IMR-90 (cell line): ENCODE results near the gene MZT2A. TPM values are rescaled to one million over a fixed set of nuclear protein-coding genes. Genes with fewer than 3 reads are reported as not detected.
"Not testable (repeated sequence)": the region's sequence is repeated elsewhere in the genome, so short reads cannot be mapped to it uniquely, and the experiment has no call there.

Experiments used
- ATAC-seq: fragments of 200-7000 bp; cut with Tn5 transposase; 2 replicates; pipeline ENCODE4 v1.9.1; 2020; ENCODE audit warnings: low read depth, mild to moderate bottlenecking, moderate library complexity
- BruUV-seq: library from RNA; stranded (reverse); fragments of 400-500 nt; replicated peaks from 2 replicates; lab custom pipeline; 2021; lab: Mats Ljungman, UMichigan
- CTCF ChIA-PET: fragments of 300-600 bp; formaldehyde crosslinking; extraction: SDS; loops from one replicate; lab custom pipeline; 2021; ENCODE audit warnings: antibody characterized with exemption; lab: Yijun Ruan, JAX
- POLR2A ChIA-PET: fragments of 300-600 bp; sonication (Branson Sonifier 250); formaldehyde crosslinking; loops from one replicate; lab custom pipeline; 2022; ENCODE audit warnings: antibody characterized with exemption; ENCODE audit not compliant: unreplicated experiment; lab: Charles Lee
- DNase-seq: peaks from one replicate; pipeline ENCODE4 v3.0.0; 2013
- H2AFZ ChIP-seq: replicated peaks from 2 replicates; pipeline ENCODE3; 2013; ENCODE audit warnings: low read length, mild to moderate bottlenecking; ENCODE audit not compliant: poor library complexity
- H2AK5ac ChIP-seq: 2 replicates; pipeline ENCODE4 v1.6.1; 2013; ENCODE audit warnings: low read depth, low read length, inconsistent platforms
- H2AK9ac ChIP-seq: replicated peaks from 2 replicates; pipeline ENCODE3; 2013; ENCODE audit warnings: mild to moderate bottlenecking, low read depth, low read length, moderate library complexity; ENCODE audit not compliant: poor library complexity
- H2BK120ac ChIP-seq: 2 replicates; pipeline ENCODE4 v1.6.1; 2013; ENCODE audit warnings: low read depth, low read length, inconsistent platforms
- H2BK15ac ChIP-seq: 3 replicates; pipeline ENCODE4 v1.6.1; 2013; ENCODE audit warnings: low read depth, low read length, inconsistent platforms
- H2BK20ac ChIP-seq: 2 replicates; pipeline ENCODE4 v1.6.1; 2013; ENCODE audit warnings: low read depth, mild to moderate bottlenecking, inconsistent platforms, low read length, moderate library complexity
- H2BK5ac ChIP-seq: 2 replicates; pipeline ENCODE4 v1.6.1; 2013; ENCODE audit warnings: mild to moderate bottlenecking, low read depth, low read length, inconsistent platforms; ENCODE audit not compliant: poor library complexity, severe bottlenecking
- H3K14ac ChIP-seq: replicated peaks from 2 replicates; pipeline ENCODE4 v1.6.1; 2013; ENCODE audit warnings: low read depth, low read length, inconsistent platforms
- H3K18ac ChIP-seq: 2 replicates; pipeline ENCODE4 v1.6.1; 2013; ENCODE audit warnings: low read depth, low read length, control low read depth
- H3K23ac ChIP-seq: 2 replicates; pipeline ENCODE4 v1.6.1; 2013; ENCODE audit warnings: low read depth, low read length, inconsistent platforms
- H3K27ac ChIP-seq: 2 replicates; pipeline ENCODE4 v1.5.1; 2013; ENCODE audit warnings: mild to moderate bottlenecking, control low read depth, low read length; ENCODE audit not compliant: insufficient read depth
- H3K27me3 ChIP-seq: 2 replicates; pipeline ENCODE4 v1.6.1; 2013; ENCODE audit warnings: low read length; ENCODE audit not compliant: control insufficient read depth, insufficient read depth
- H3K36me3 ChIP-seq: 2 replicates; pipeline ENCODE4 v1.6.1; 2013; ENCODE audit warnings: low read length, mixed read lengths; ENCODE audit not compliant: control insufficient read depth, insufficient read depth
- H3K4ac ChIP-seq: 2 replicates; pipeline ENCODE4 v1.6.1; 2013; ENCODE audit warnings: low read depth, low read length, inconsistent platforms
- H3K4me1 ChIP-seq: 2 replicates; pipeline ENCODE4 v1.6.1; 2013; ENCODE audit warnings: low read length, mixed read lengths; ENCODE audit not compliant: control insufficient read depth, insufficient read depth
- H3K4me2 ChIP-seq: 2 replicates; pipeline ENCODE4 v1.6.1; 2013; ENCODE audit warnings: low read depth, mild to moderate bottlenecking, control low read depth, low read length, moderate library complexity
- H3K4me3 ChIP-seq: 2 replicates; pipeline ENCODE4 v1.5.1; 2013; ENCODE audit warnings: low read depth, mild to moderate bottlenecking, control low read depth, low read length, moderate library complexity; ENCODE audit not compliant: insufficient read depth
- H3K56ac ChIP-seq: 2 replicates; pipeline ENCODE4 v1.6.1; 2013; ENCODE audit warnings: low read length, inconsistent platforms; ENCODE audit not compliant: insufficient read depth; ENCODE audit errors: extremely low read depth
- H3K79me1 ChIP-seq, 2 experiments: 2 replicates each; pipeline ENCODE4 v1.6.1; 2013; ENCODE audit warnings: low read length in 2 of 2, inconsistent platforms in 1 of 2, low read depth in 1 of 2
- H3K9ac ChIP-seq: 2 replicates; pipeline ENCODE4 v1.6.1; 2013; ENCODE audit warnings: low read depth, low read length, control low read depth
- H3K9me1 ChIP-seq: 2 replicates; pipeline ENCODE4 v1.6.1; 2013; ENCODE audit warnings: low read length, inconsistent platforms; ENCODE audit not compliant: insufficient read depth
- H3K9me3 ChIP-seq: 2 replicates; pipeline ENCODE4 v1.6.1; 2013; ENCODE audit warnings: low read length; ENCODE audit not compliant: control insufficient read depth, insufficient read depth
- H4K20me1 ChIP-seq: 2 replicates; pipeline ENCODE4 v1.6.1; 2013; ENCODE audit warnings: low read length, inconsistent platforms; ENCODE audit not compliant: insufficient read depth
- H4K5ac ChIP-seq: 2 replicates; pipeline ENCODE4 v1.6.1; 2013; ENCODE audit warnings: mild to moderate bottlenecking, low read depth, low read length, control low read depth
- H4K8ac ChIP-seq, 2 experiments: 2 replicates each; pipeline ENCODE4 v1.6.1; 2013; ENCODE audit warnings: low read depth in 2 of 2, low read length in 2 of 2, control low read depth in 1 of 2, inconsistent platforms in 1 of 2
- H4K91ac ChIP-seq: 2 replicates; pipeline ENCODE4 v1.6.1; 2013; ENCODE audit warnings: low read depth, low read length, inconsistent platforms; ENCODE audit not compliant: insufficient read depth
- WGBS, 2 experiments: methylation state at CpG; one replicate each; pipeline versions ENCODE4 v1.1.5 to v1.1.7; 2013; ENCODE audit warnings: missing lambda C conversion rate in 2 of 2; ENCODE audit not compliant: insufficient read length in 1 of 2; ENCODE audit errors: extremely low coverage in 2 of 2; 5-methylcytosine and 5-hydroxymethylcytosine counted together
- dilution Hi-C: fragments of 300-500 bp; cut with HindIII; formaldehyde crosslinking; loops from one replicate; pipeline ENCODE4 v1.14.3; 2018; ENCODE audit warnings: low sequenced_read_pairs; ENCODE audit not compliant: unreplicated experiment
- in situ Hi-C: fragments of 300-500 bp; cut with MboI; formaldehyde crosslinking; loops from 3 replicates; pipeline ENCODE4 v1.14.3; 2019; ENCODE audit warnings: low sequenced_read_pairs, inconsistent platforms, mixed read lengths
- intact Hi-C: fragments of 100-400 bp; cut with micrococcal nuclease; formaldehyde crosslinking; loops from 2 replicates; pipeline ENCODE4 v1.10.0; 2022
- polyA plus RNA-seq, 3 experiments: library from polyadenylated mRNA; depleted of rRNA; stranded (reverse); fragments of >200 nt; gene quantifications; 2 replicates each; pipeline ENCODE4 v1.2.3, GENCODE V29; 2012; ENCODE audit warnings: low replicate concordance in 1 of 3
- total RNA-seq: library from RNA; depleted of rRNA; stranded (reverse); fragments of >200 nt; gene quantifications from 2 replicates; pipeline ENCODE4 v1.2.3, GENCODE V29; 2012

Gene MZT2A
- total and polyA plus RNA-seq, 2 of the 4 experiments (the other 2 are of a cell fraction) = 23.1 to 82.3 TPM

DNA sequence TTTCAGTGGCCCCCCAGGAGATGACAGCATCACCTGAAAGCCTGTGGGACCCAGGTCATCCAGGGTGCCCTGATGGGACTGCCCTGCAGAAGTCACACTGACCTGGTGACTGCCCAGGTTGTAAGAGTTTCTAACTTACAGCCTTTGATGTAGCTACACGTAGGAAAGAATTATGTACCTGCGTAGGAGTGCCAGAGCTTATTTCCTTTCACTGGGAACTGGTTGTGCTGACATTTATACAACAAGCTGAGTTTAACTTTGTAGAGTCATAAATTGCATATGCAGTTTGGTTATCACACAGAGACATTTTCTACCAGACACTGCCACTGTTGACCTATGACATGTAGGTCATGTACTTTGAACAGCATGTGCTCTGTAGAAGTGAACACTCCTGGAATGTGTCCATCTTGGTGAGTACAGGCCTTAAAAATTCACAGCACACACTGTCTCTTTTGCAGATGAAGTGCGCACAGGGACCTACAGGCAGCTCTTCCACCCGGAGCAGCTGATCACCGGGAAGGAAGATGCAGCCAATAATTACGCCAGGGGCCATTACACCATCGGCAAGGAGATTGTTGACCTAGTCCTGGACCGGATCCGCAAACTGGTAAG, 13.2 kb downstream of the MZT2A start:
- H3K56ac ChIP-seq, H3K18ac ChIP-seq, H3K27ac ChIP-seq, H3K4ac ChIP-seq, H4K5ac ChIP-seq, BruUV-seq, H3K4me3 ChIP-seq, H2BK5ac ChIP-seq, H3K4me2 ChIP-seq, H2BK120ac ChIP-seq, H2AK9ac ChIP-seq, H3K9me3 ChIP-seq, DNase-seq, H2AFZ ChIP-seq, intact Hi-C loops, H3K4me1 ChIP-seq, H3K9ac ChIP-seq, H3K9me1 ChIP-seq, H4K8ac ChIP-seq, H3K36me3 ChIP-seq, H4K91ac ChIP-seq, POLR2A ChIA-PET, H3K27me3 ChIP-seq, ATAC-seq, CTCF ChIA-PET, H3K79me1 ChIP-seq, H3K23ac ChIP-seq, H2BK15ac ChIP-seq, H2BK20ac ChIP-seq, dilution Hi-C loops, H2AK5ac ChIP-seq, H4K20me1 ChIP-seq, in situ Hi-C loops, H3K14ac ChIP-seq: not testable (repeated sequence)
- no CpG with 5 or more reads among the region's 9 CpGs for WGBS, 2 experiments

DNA sequence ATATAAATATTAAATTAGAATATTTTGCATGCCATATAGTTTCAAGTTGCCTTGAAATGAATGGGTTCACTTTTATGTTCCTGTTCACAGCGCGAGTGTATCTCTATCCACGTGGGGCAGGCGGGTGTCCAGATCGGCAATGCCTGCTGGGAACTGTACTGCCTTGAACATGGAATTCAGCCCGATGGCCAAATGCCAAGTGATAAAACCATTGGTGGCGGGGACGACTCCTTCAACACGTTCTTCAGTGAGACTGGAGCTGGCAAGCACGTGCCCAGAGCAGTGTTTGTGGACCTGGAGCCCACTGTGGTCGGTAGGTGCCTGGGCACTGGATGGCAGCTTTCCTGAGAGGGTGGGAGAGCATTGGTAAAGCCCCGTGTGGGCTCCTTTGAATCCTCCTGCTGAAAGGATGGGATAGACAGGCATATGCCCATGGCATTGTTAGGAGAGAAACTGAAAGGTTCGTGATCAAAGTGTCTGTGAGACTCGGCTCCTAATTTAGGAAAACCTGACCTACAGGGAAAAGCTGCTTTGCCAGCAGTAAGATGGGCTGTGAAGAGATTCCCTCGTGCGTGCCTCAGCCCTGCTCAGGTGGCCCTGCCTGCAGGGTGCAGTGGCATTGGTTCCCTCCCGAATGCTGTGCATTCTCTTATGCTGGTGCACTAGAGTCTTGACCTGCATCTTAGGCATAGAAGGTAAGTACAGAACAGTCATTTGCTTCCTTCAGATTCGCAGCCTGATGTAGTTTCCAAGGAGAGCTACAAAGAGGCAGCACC, 13.9 kb downstream of the MZT2A start:
- H2AK5ac ChIP-seq, POLR2A ChIA-PET, H3K56ac ChIP-seq, ATAC-seq, H4K5ac ChIP-seq, H3K4me2 ChIP-seq, H2BK20ac ChIP-seq, H3K4me3 ChIP-seq, H2BK5ac ChIP-seq, BruUV-seq, H3K4me1 ChIP-seq, H2BK120ac ChIP-seq, H3K27ac ChIP-seq, H2AFZ ChIP-seq, H3K14ac ChIP-seq, CTCF ChIA-PET, dilution Hi-C loops, H2AK9ac ChIP-seq, H2BK15ac ChIP-seq, H3K27me3 ChIP-seq, H3K18ac ChIP-seq, H3K9me3 ChIP-seq, H4K8ac ChIP-seq, H4K20me1 ChIP-seq, DNase-seq, in situ Hi-C loops, H3K9me1 ChIP-seq, H3K4ac ChIP-seq, intact Hi-C loops, H3K79me1 ChIP-seq, H3K36me3 ChIP-seq, H3K23ac ChIP-seq, H4K91ac ChIP-seq, H3K9ac ChIP-seq: not testable (repeated sequence)
- WGBS, 2 experiments = 96% methylated on average over 4 of the region's 18 CpGs; no CpG with 5 or more reads in 1 of the 2 experiments
